Neural cell (in vitro differentiated cells): ENCODE results near the gene UHRF1. TPM values are rescaled to one million over a fixed set of nuclear protein-coding genes. Genes with fewer than 3 reads are reported as not detected.

Source experiments
- H2AFZ ChIP-seq: fragments of 200-600, 300-800 bp; sonication (generic), shearing (Covaris generic); 2 replicates; pipeline ENCODE4 v1.6.0; 2014; ENCODE audit warnings: low read depth, mild to moderate bottlenecking, antibody characterized with exemption, low read length, moderate library complexity
- H3F3A ChIP-seq: fragments of 200-600 bp; shearing (Covaris generic); 2 replicates; pipeline ENCODE4 v1.6.1; 2016; ENCODE audit warnings: mild to moderate bottlenecking, moderate library complexity, mixed read lengths, antibody characterized with exemption, low read length; ENCODE audit not compliant: insufficient read depth, poor library complexity, severe bottlenecking
- H3K27ac ChIP-seq: fragments of 200-600, 300-800 bp; sonication (generic), shearing (Covaris generic); 2 replicates; pipeline ENCODE4 v1.5.1; 2014; ENCODE audit warnings: mild to moderate bottlenecking, low read length, moderate library complexity
- H3K27me3 ChIP-seq: fragments of 300-800, 200-600 bp; sonication (generic), shearing (Covaris generic); 2 replicates; pipeline ENCODE4 v1.6.0; 2014; ENCODE audit warnings: mild to moderate bottlenecking, low read depth, low read length, moderate library complexity; ENCODE audit not compliant: insufficient read depth
- H3K36me3 ChIP-seq: fragments of 300-800, 200-600 bp; sonication (generic), shearing (Covaris generic); 2 replicates; pipeline ENCODE4 v1.5.1; 2014; ENCODE audit warnings: mild to moderate bottlenecking, antibody characterized with exemption, low read length, moderate library complexity; ENCODE audit not compliant: insufficient read depth
- H3K4me2 ChIP-seq: fragments of 300-800, 200-600 bp; sonication (generic), shearing (Covaris generic); 2 replicates; pipeline ENCODE4 v1.6.0; 2014; ENCODE audit warnings: mild to moderate bottlenecking, low read length
- H3K4me3 ChIP-seq: fragments of 300-800, 200-600 bp; sonication (generic), shearing (Covaris generic); 2 replicates; pipeline ENCODE4 v1.5.1; 2014; ENCODE audit warnings: mild to moderate bottlenecking, low read length, moderate library complexity
- H3K79me2 ChIP-seq: fragments of 200-600 bp; shearing (Covaris generic); replicated peaks from 2 replicates; pipeline ENCODE4 v1.6.0; 2014; ENCODE audit warnings: mild to moderate bottlenecking, low read length, moderate library complexity; ENCODE audit not compliant: insufficient read depth
- H3K9ac ChIP-seq: fragments of 300-800, 200-600 bp; sonication (generic), shearing (Covaris generic); 2 replicates; pipeline ENCODE4 v1.6.1; 2016; ENCODE audit warnings: mild to moderate bottlenecking, low read length, mixed read lengths
- H3K9me2 ChIP-seq: fragments of 200-600 bp; shearing (Covaris generic); 2 replicates; pipeline ENCODE4 v1.6.1; 2016; ENCODE audit warnings: mild to moderate bottlenecking, low read length, mixed read lengths; ENCODE audit not compliant: insufficient read depth
- H3K9me3 ChIP-seq: fragments of 200-600, 300-800 bp; sonication (generic), shearing (Covaris generic); 2 replicates; pipeline ENCODE4 v1.6.1; 2016; ENCODE audit warnings: mild to moderate bottlenecking, mixed run types, low read length, moderate library complexity, mixed read lengths
- H4K20me1 ChIP-seq: fragments of 200-600 bp; shearing (Covaris generic); 2 replicates; pipeline ENCODE4 v1.6.1; 2016; ENCODE audit warnings: mild to moderate bottlenecking, mixed run types; ENCODE audit not compliant: insufficient read depth
- CTCF ChIP-seq: fragments of 450-650 bp; IDR thresholded peaks from 2 replicates; pipeline ENCODE4 v1.5.1; 2014; ENCODE audit warnings: antibody characterized with exemption, mild to moderate bottlenecking, moderate library complexity; ENCODE audit not compliant: poor library complexity, severe bottlenecking
- EP300 ChIP-seq: fragments of 450-650 bp; conservative IDR thresholded peaks from 2 replicates; pipeline ENCODE4 v1.6.1; 2014; ENCODE audit warnings: antibody characterized with exemption, mild to moderate bottlenecking, moderate library complexity; ENCODE audit not compliant: poor library complexity, severe bottlenecking
- EZH2 ChIP-seq: fragments of 200-600, 300-800 bp; shearing (Covaris generic), sonication (generic); IDR thresholded peaks from 2 replicates; pipeline ENCODE4 v1.6.1; 2014; ENCODE audit warnings: antibody characterized with exemption, low read length, borderline replicate concordance, mild to moderate bottlenecking; ENCODE audit not compliant: insufficient read depth, poor library complexity, severe bottlenecking
- MXI1 ChIP-seq: fragments of 450-650 bp; conservative IDR thresholded peaks from 2 replicates; pipeline ENCODE4 v1.6.1; 2014; ENCODE audit warnings: antibody characterized with exemption, mild to moderate bottlenecking; ENCODE audit not compliant: poor library complexity, severe bottlenecking
- POLR2AphosphoS5 ChIP-seq: IDR thresholded peaks from 2 replicates; pipeline ENCODE4 v1.6.1; 2012
- RAD21 ChIP-seq: fragments of 450-650 bp; conservative IDR thresholded peaks from 2 replicates; pipeline ENCODE4 v1.6.1; 2014; ENCODE audit warnings: antibody characterized with exemption, mild to moderate bottlenecking, moderate library complexity
- REST ChIP-seq: IDR thresholded peaks from 2 replicates; pipeline ENCODE4 v1.6.1; 2012; ENCODE audit warnings: borderline replicate concordance
- SMC3 ChIP-seq: fragments of 450-650 bp; conservative IDR thresholded peaks from 2 replicates; pipeline ENCODE4 v1.6.1; 2014; ENCODE audit warnings: antibody characterized with exemption, mild to moderate bottlenecking, moderate library complexity; ENCODE audit not compliant: poor library complexity
- TAF1 ChIP-seq: IDR thresholded peaks from 2 replicates; pipeline ENCODE4 v1.6.1; 2012; ENCODE audit warnings: low read depth
- polyA plus RNA-seq: library from polyadenylated mRNA; depleted of rRNA; stranded (reverse); fragments of >200 nt; gene quantifications from 2 replicates; pipeline ENCODE4 v1.2.3, GENCODE V29; 2014

The UHRF1 gene
- polyA plus RNA-seq, 1 donor from 2014 or later: 3.0 TPM

- peaks cover 24% of the 10 kb centered on the region for H3K79me2 ChIP-seq
- no peak overlapping the region for H3K27ac ChIP-seq
- TF ChIP-seq REST (no peak), MXI1 (no peak), POLR2AphosphoS5 (no peak), RAD21 (no peak), EZH2 (no peak), TAF1 (no peak), SMC3 (no peak), EP300 (no peak), CTCF (no peak)
Measured at GRCh38 chr19:4910594-4911281, 1.4 kb downstream of the UHRF1 start.

GRCh38 chr19:4911314-4911713 is 2.0 kb downstream of the UHRF1 start:
- Histone ChIP-seq H3K9ac (no peak overlapping the region), H3K4me2 (no peak overlapping the region), H3K4me3 (no peak overlapping the region), H3F3A (no peaks in the 10 kb centered on the region), H2AFZ (no peak overlapping the region), H3K27me3 (peaks cover 2% of the 10 kb centered on the region), H3K9me2 (no peaks in the 10 kb centered on the region), H3K79me2 (peaks cover 24% of the 10 kb centered on the region), H3K9me3 (no peaks in the 10 kb centered on the region), H3K27ac (no peak overlapping the region), H3K36me3 (no peaks in the 10 kb centered on the region), H4K20me1 (no peaks in the 10 kb centered on the region)
- TF ChIP-seq TAF1: no peak
- TF ChIP-seq SMC3: no peak
- no peak for TF ChIP-seq EP300
- TF ChIP-seq EZH2: no peak
- no peak for TF ChIP-seq RAD21
- no peak for TF ChIP-seq MXI1
- no peak for TF ChIP-seq REST
- no peak for TF ChIP-seq CTCF

More at GRCh38 chr19:4910594-4911281, 1.4 kb downstream of the UHRF1 start:
- Histone ChIP-seq H3K4me3 (peak overlapping the region; percentile 72), H3K27me3 (peaks cover 2% of the 10 kb centered on the region), H3K9me2 (no peaks in the 10 kb centered on the region), H3K9me3 (no peaks in the 10 kb centered on the region), H3F3A (no peaks in the 10 kb centered on the region), H3K4me2 (peak overlapping the region; percentile 54), H3K9ac (peak overlapping the region; percentile 49), H2AFZ (no peak overlapping the region), H4K20me1 (no peaks in the 10 kb centered on the region), H3K36me3 (no peaks in the 10 kb centered on the region)
